ENCODE results near the gene CALN1.

CALN1 gene

GRCh38 chr7:72413886-72414285 lies 1.7 kb upstream of the CALN1 start:
- H3K27me3 ChIP-seq: no peaks in the 10 kb centered on the region
- H3K9me3 ChIP-seq: no peaks in the 10 kb centered on the region
- DNase-seq: no peak
- no peaks in the 10 kb centered on the region for H3K36me3 ChIP-seq
- H3K4me3 ChIP-seq (ENCODE audit: low read depth, low read length): no peak overlapping the region
- no peaks in the 10 kb centered on the region for H3K4me1 ChIP-seq
- TF ChIP-seq CTCF (IDR thresholded peaks at IDR 0.05; ENCODE audit: low read depth, low read length): no peak

GRCh38 chr7:72413290-72413689 lies 1.2 kb upstream of the CALN1 start:
- no peaks in the 10 kb centered on the region for H3K4me1 ChIP-seq
- no peak for TF ChIP-seq CTCF (IDR thresholded peaks at IDR 0.05; ENCODE audit: low read depth, low read length)
- H3K27me3 ChIP-seq: no peaks in the 10 kb centered on the region
- H3K4me3 ChIP-seq (ENCODE audit: low read depth, low read length): no peak overlapping the region
- no peak for DNase-seq
- no peaks in the 10 kb centered on the region for H3K9me3 ChIP-seq
- H3K36me3 ChIP-seq: no peaks in the 10 kb centered on the region

- Histone ChIP-seq H3K4me1 (no peaks in the 10 kb centered on the region), H3K36me3 (no peaks in the 10 kb centered on the region), H3K4me3 (ENCODE audit: low read depth, low read length) (no peak overlapping the region), H3K27me3 (no peaks in the 10 kb centered on the region), H3K9me3 (no peaks in the 10 kb centered on the region)
- no peak for TF ChIP-seq CTCF (IDR thresholded peaks at IDR 0.05; ENCODE audit: low read depth, low read length)
- DNase-seq: no peak
Measured at GRCh38 chr7:72411419-72411818, 719 bp downstream of the CALN1 start.

GRCh38 chr7:72409638-72410015 lies 2.5 kb downstream of the CALN1 start:
- Histone ChIP-seq H3K36me3 (no peaks in the 10 kb centered on the region), H3K27me3 (no peaks in the 10 kb centered on the region; the same call in 1 of the 2 replicates), H3K9me3 (no peaks in the 10 kb centered on the region), H3K4me1 (no peaks in the 10 kb centered on the region), H3K4me3 (ENCODE audit: low read depth, low read length) (no peak overlapping the region)
- no peak for TF ChIP-seq CTCF (IDR thresholded peaks at IDR 0.05; ENCODE audit: low read depth, low read length)
- DNase-seq: no peak

GRCh38 chr7:72408966-72409637 lies 3.0 kb downstream of the CALN1 start:
- no peaks in the 10 kb centered on the region for H3K9me3 ChIP-seq
- no peak for TF ChIP-seq CTCF (IDR thresholded peaks at IDR 0.05; ENCODE audit: low read depth, low read length)
- no peak overlapping the region for H3K4me3 ChIP-seq (ENCODE audit: low read depth, low read length)
- H3K36me3 ChIP-seq: no peaks in the 10 kb centered on the region
- no peak for DNase-seq
- no peaks in the 10 kb centered on the region; the same call in 1 of the 2 replicates for H3K27me3 ChIP-seq
- H3K4me1 ChIP-seq: no peaks in the 10 kb centered on the region

GRCh38 chr7:72406820-72407403 lies 5.2 kb downstream of the CALN1 start:
- Histone ChIP-seq H3K4me1 (no peaks in the 10 kb centered on the region), H3K36me3 (no peaks in the 10 kb centered on the region), H3K4me3 (ENCODE audit: low read depth, low read length) (no peak overlapping the region), H3K27me3 (no peaks in the 10 kb centered on the region; the same call in 1 of the 2 replicates), H3K9me3 (no peaks in the 10 kb centered on the region)
- no peak for DNase-seq
- no peak; the same call in 1 of the 2 replicates for TF ChIP-seq CTCF (IDR thresholded peaks at IDR 0.05; ENCODE audit: low read depth, low read length)
